Measurements from ENCODE around the gene TRIM39. TPM values are rescaled to one million over a fixed set of nuclear protein-coding genes. Genes with fewer than 3 reads are reported as not detected.
A peak's percentile ranks its signal among the peaks of the same experiment; 100 is the strongest.
"Not testable (repeated sequence)": the region's sequence is repeated elsewhere in the genome, so short reads cannot be mapped to it uniquely, and the experiment has no call there.

Gene TRIM39
- total RNA-seq, 1 experiment from 2014 or later, result 13.2 TPM

DNA sequence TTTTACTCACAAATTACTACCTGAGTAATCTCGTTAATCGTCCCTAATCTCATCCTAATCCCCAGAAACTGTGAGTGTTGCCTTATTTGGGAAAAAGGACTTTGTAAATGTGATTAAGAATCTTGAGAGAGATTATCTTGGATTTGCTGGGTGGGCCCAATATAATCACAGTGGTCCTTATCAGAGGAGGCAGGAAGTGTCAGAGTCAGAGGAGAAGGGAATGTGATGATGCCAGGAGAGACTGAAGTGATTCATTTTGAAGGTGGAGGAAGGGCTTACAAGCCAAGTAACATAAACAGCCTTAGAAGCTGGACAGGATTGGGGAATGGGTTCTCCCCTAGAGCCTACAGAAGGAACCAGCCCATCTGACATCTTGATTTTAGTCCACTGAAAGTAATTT lies 34.9 kb downstream of the TRIM39 start:
- peak; percentile 18 for DNase-seq (ENCODE audit: low read depth)

DNA sequence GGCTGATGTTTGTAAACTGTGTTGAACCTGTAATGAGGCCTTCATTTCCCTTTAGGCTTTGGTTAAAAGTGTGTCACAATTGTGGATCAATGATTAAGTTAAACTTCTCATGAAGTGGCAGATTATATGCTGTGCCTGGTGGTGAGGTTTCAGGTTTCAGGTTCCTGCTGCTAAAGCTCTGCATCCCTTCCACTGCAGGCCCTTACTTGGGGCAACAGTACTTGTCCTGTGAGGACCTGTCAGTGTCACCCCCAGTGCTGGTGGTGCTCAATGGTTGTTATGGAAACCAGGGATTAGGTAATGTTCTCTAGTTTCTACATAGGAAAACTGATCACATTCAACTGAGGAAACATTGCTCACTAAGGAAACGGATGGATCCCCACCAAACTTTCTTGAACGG lies 36.7 kb downstream of the TRIM39 start:
- no peak for DNase-seq (ENCODE audit: low read depth)

DNA sequence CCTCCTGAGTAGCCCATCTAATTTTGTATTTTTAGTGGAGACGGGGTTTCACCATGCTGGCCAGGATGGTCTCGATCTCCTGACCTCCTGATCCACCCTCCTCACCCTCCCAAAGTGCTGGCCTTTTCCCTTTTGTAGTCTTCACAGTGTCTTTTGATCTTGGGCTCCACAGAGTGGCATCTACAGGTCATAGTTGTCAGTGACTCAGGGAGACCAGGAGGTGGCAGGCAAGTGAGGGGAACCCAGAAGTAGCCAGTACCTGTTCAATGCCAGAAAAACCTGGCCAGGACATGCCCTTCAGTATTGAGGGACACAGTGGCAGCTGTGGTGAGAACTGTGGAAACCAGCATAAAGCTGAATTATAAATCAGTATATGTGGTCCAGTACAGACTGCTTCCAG lies 37.9 kb downstream of the TRIM39 start:
- no peak for DNase-seq (ENCODE audit: low read depth)

DNA sequence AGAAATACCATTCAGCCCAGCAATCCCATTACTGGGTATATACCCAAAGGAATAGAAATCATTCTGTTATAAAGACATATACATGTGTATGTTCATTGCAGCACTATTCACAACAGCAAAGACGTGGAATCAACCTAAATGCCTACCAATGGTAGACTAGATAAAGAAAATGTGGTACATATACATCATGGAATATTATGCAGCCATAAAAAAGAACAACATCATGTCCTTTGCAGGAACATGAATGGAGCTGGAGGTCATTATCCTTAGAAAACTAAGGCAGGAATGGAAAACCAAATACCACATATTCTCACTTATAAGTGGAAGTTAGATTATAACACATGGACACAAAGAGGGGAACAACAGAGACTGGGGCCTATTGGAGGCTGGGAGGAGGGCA lies 42.6 kb downstream of the TRIM39 start:
- DNase-seq (ENCODE audit: low read depth), result not testable (repeated sequence)

DNA sequence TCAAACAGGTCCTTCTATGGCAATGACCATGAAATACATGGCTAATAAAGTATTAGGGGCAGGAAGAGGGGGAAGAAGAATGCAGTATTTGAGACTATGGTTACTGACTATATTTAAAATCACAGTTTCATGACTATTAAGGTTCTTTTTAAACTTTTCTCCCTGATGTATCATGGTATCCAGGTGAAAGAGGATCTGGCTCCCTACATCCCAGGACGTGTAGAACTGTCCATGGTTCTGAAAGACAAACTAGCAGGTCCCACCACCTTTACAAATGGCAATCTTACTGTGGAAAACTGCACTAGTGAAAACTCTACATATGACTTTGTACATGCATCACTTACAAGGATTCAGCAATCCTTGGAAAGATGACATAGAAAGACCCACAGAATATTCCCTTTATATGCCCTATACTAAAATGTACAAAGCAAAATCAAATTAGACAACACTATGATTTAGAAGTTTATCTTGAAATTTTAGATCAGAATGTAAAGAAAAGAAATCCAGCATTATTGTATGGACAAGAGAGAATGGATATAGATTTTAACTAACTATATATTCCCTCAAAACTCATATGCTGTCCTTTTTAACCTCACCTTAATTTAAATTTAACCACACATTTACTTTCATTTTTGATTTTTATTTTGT lies 51.7 kb downstream of the TRIM39 start:
- DNase-seq (ENCODE audit: low read depth), result no peak

DNA sequence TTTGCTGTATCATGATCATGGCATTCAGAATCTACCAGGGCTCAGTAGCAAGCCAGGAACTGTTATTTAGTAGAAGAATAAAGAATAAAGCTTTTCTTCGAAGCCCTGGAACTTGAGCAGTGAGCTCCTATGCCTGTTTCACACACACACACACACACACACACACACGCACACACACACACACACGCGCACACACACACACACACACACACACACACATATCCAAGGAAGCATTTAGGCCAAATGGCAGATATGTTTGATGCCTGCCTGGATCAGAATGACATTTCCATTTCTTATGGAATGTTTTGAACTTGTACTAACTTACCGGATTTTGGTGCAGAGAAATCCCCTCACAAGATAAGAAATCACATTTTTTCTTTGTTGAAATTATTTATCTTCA lies 53.7 kb downstream of the TRIM39 start:
- DNase-seq (ENCODE audit: low read depth), result no peak

DNA sequence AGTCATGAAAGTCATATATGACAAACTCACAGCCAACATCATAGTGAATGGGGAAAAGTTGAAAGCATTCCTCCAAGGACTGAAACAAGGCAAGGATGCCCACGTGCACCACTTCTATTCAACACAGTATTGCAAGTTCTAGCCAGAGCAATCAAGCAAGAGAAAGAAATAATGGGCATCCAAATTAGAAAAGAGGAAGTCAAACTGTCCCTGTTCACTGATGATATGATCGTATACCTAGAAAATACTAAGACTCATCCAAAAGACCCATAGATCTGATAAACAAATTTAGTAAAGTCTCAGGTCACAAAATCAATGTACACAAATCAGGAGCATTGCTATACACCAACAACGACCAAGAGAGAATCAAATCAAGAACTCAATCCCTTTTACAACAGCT lies 59.4 kb downstream of the TRIM39 start:
- DNase-seq (ENCODE audit: low read depth), result no peak

DNA sequence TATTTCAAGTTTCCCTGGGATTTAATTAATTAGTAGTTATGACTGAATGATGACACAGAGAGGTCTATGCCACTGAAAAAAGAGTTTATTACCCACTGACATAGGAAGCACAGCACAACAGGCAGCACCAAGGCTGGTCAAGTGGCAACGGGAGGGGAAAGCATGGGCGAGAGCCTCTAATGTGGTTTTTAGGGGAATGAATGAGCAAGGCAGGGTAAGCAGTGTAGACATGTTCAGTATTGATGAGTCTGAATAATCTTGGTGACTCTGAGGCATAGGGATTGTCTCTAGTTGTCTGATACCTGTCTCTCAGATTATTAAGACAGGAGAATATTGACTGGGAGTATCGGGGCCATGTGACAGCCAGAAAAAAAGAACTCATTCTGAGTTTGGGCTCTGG lies 64.5 kb downstream of the TRIM39 start:
- DNase-seq (ENCODE audit: low read depth), result no peak

Small RNA genes within 50 kb of the gene (small RNA-seq; reads per million reads assigned to genes)
- gene HLA-N, result not detected

Other genes starting within 250 kb of the TRIM39 start
- gene TRIM31, start 213.8 kb upstream of the TRIM39 start, total RNA-seq (2014; rRNA removed; shearing (Covaris generic)), result 0.03 TPM in 1 of 2 replicates, not detected in the other
- gene TRIM40, start 190.8 kb upstream of the TRIM39 start, total RNA-seq (2014; rRNA removed; shearing (Covaris generic)), result not detected in 2 replicates
- not detected in 2 replicates for gene TRIM10, start 165.7 kb upstream of the TRIM39 start, total RNA-seq (2014; rRNA removed; shearing (Covaris generic))
- not detected in 2 replicates for gene TRIM15, start 163.4 kb upstream of the TRIM39 start, total RNA-seq (2014; rRNA removed; shearing (Covaris generic))
- gene TRIM26, start 113.5 kb upstream of the TRIM39 start, total RNA-seq (2014; rRNA removed; shearing (Covaris generic)), result 28.8 and 29.2 TPM in 2 replicates
- 116 and 119 TPM in 2 replicates for gene RPP21, start 18.2 kb downstream of the TRIM39 start, total RNA-seq (2014; rRNA removed; shearing (Covaris generic))
- gene HLA-E, start 162.6 kb downstream of the TRIM39 start, total RNA-seq (2014; rRNA removed; shearing (Covaris generic)), result 51.5 and 51.9 TPM in 2 replicates
- 67.5 and 78.6 TPM in 2 replicates for gene GNL1, start 229.6 kb downstream of the TRIM39 start, total RNA-seq (2014; rRNA removed; shearing (Covaris generic))
- 12.7 and 21.4 TPM in 2 replicates for gene PRR3, start 230.4 kb downstream of the TRIM39 start, total RNA-seq (2014; rRNA removed; shearing (Covaris generic))
- 72.3 and 77.8 TPM in 2 replicates for gene ABCF1, start 244.5 kb downstream of the TRIM39 start, total RNA-seq (2014; rRNA removed; shearing (Covaris generic))

Data from HT1080 (cell line).